Kidney (tissue), 14 donors: ENCODE results near the gene CORO1C. TPM values are rescaled to one million over a fixed set of nuclear protein-coding genes. Genes with fewer than 3 reads are reported as not detected.

Source experiments
- DNase-seq, 5 donors: peaks; one replicate each; pipeline ENCODE4 v3.0.0-alpha.2; 2013 to 2020
- FAIRE-seq: peaks from 2 replicates; lab custom pipeline; 2012; peaks lifted over from hg19 to GRCh38; lab: Jason Lieb, UNC
- H3K27ac ChIP-seq, 2 donors: one replicate each; pipeline ENCODE4 v1.7.0; 2013; ENCODE audit warnings: low read depth in 2 of 2, low read length in 2 of 2, inconsistent platforms in 1 of 2
- H3K27me3 ChIP-seq: one replicate; pipeline ENCODE4 v1.7.1; 2013; ENCODE audit warnings: low read length, inconsistent platforms; ENCODE audit not compliant: control insufficient read depth, insufficient read depth
- H3K36me3 ChIP-seq, 3 donors: one replicate each; pipeline versions ENCODE4 v1.7.0 to v1.7.1; 2013; ENCODE audit warnings: low read length in 3 of 3, control low read depth in 1 of 3, inconsistent platforms in 1 of 3; ENCODE audit not compliant: insufficient read depth in 3 of 3, control insufficient read depth in 2 of 3
- H3K4me1 ChIP-seq, 3 donors: one replicate each; pipeline versions ENCODE4 v1.7.0 to v1.7.1; 2013; ENCODE audit warnings: low read length in 3 of 3, inconsistent platforms in 1 of 3, low read depth in 1 of 3; ENCODE audit not compliant: control insufficient read depth in 2 of 3, insufficient read depth in 2 of 3
- H3K4me3 ChIP-seq, 3 donors: one replicate each; pipeline versions ENCODE4 v1.7.0 to v1.8.1; 2013; ENCODE audit warnings: low read length in 3 of 3, control low read depth in 1 of 3, inconsistent platforms in 1 of 3
- H3K9ac ChIP-seq, 3 donors: one replicate each; pipeline versions ENCODE4 v1.7.0 to v1.7.1; 2013; ENCODE audit warnings: low read length in 3 of 3, control low read depth in 1 of 3, inconsistent platforms in 1 of 3
- H3K9me3 ChIP-seq, 3 donors: one replicate each; pipeline versions ENCODE4 v1.7.0 to v1.7.1; 2013; ENCODE audit warnings: low read length in 3 of 3, control low read depth in 1 of 3, inconsistent platforms in 1 of 3; ENCODE audit not compliant: control insufficient read depth in 2 of 3, insufficient read depth in 1 of 3
- CTCF ChIP-seq: IDR thresholded peaks from 3 replicates; pipeline ENCODE4 v1.5.1; 2012; ENCODE audit warnings: mild to moderate bottlenecking, moderate library complexity, borderline replicate concordance; ENCODE audit not compliant: insufficient read depth; ENCODE audit errors: extremely low read depth
- intact Hi-C: fragments of 100-400 bp; cut with DNase I; formaldehyde crosslinking; loops from one replicate; pipeline ENCODE4 v1.11.1; 2022
- polyA plus RNA-seq: library from polyadenylated mRNA; stranded (reverse); fragments of 350-450 nt; fragmentation: Illumina TruSeq; extraction: RNeasy Lipid Tissue Mini Kit (QIAGEN cat#74804); gene quantifications from one replicate; pipeline ENCODE4 v1.2.3, GENCODE V29; 2014; ENCODE audit warnings: low read depth, low replicate concordance; ENCODE audit not compliant: insufficient read depth
- total RNA-seq: library from RNA; stranded (reverse); fragmentation: NEBNext Ultra II Directional; extraction: Animal tissue kit (Norgen Biotek cat#: 25700); gene quantifications from one replicate; pipeline ENCODE4 v1.2.1, GENCODE V29; 2021
- donor health status: control.
- donor health status: control.
- donor health status: control.
- donor health status: control.
- donor health status: control.
- donor health status: DM: yes; HTN: yes; CAD: no.
- donor health status: Normal renal cell carcinoma (clear cell type).

The CORO1C gene
- total and polyA plus RNA-seq, 2 donors from 2014 or later = 16.6 to 104 TPM

GRCh38 chr12:108764540-108765288 is 33.4 kb upstream of the CORO1C start:
- no peak overlapping the region for H3K9ac ChIP-seq
- FAIRE-seq (no peak), DNase-seq (no peak)
- intact Hi-C loops = no loop called here
- no peak for TF ChIP-seq CTCF
- H3K9me3 ChIP-seq = no peaks in the 10 kb centered on the region
- no peak overlapping the region for H3K27ac ChIP-seq
- H3K36me3 ChIP-seq = no peaks in the 10 kb centered on the region
- no peaks in the 10 kb centered on the region for H3K4me1 ChIP-seq
- H3K4me3 ChIP-seq = no peak overlapping the region
- no peaks in the 10 kb centered on the region for H3K27me3 ChIP-seq

- Histone ChIP-seq H3K4me1 (no peaks in the 10 kb centered on the region), H3K27ac (no peak overlapping the region), H3K4me3 (no peak overlapping the region), H3K36me3 (no peaks in the 10 kb centered on the region), H3K27me3 (no peaks in the 10 kb centered on the region), H3K9ac (no peak overlapping the region), H3K9me3 (no peaks in the 10 kb centered on the region)
- TF ChIP-seq CTCF = no peak
- no peak for FAIRE-seq
- intact Hi-C loops = no loop called here
- DNase-seq = peak in 1 of 5 donors; percentile 43
Measured at GRCh38 chr12:108761226-108761625, 29.9 kb upstream of the CORO1C start.

GRCh38 chr12:108759924-108760323 is 28.6 kb upstream of the CORO1C start:
- no peak overlapping the region for H3K27ac ChIP-seq
- H3K36me3 ChIP-seq = no peaks in the 10 kb centered on the region
- no peak overlapping the region for H3K4me3 ChIP-seq
- no peak overlapping the region for H3K9ac ChIP-seq
- DNase-seq = peak in 1 of 5 donors; percentile 48
- TF ChIP-seq CTCF = no peak
- no peak for FAIRE-seq
- no peaks in the 10 kb centered on the region for H3K9me3 ChIP-seq
- intact Hi-C loops = no loop called here
- no peaks in the 10 kb centered on the region for H3K27me3 ChIP-seq
- no peaks in the 10 kb centered on the region for H3K4me1 ChIP-seq
